ENCODE measurements around the gene INO80C.

- TF ChIP-seq POLR2A (IDR thresholded peaks at IDR 0.05; ENCODE audit: low read length) (no peak), GATA1 (IDR thresholded peaks at IDR 0.05; ENCODE audit: low read depth, low read length) (no peak)
Observed at GRCh38 chr18:35466334-35466733, 31.4 kb downstream of the INO80C start.
